T-helper 17 cell (primary cell): ENCODE measurements around the gene TSC22D1. TPM values are rescaled to one million over a fixed set of nuclear protein-coding genes. Genes with fewer than 3 reads are reported as not detected.

Experiments
- ATAC-seq: fragments of 150-1000 bp; cut with Tn5 transposase; 2 replicates; pipeline ENCODE4 v1.10.0; 2021; ENCODE audit warnings: mild to moderate bottlenecking, moderate library complexity
- DNase-seq, 3 donors: peaks; one replicate each; pipeline versions ENCODE4 v3.0.0 to v3.0.0-alpha.2; 2020 to 2021
- H3K9me3 ChIP-seq: one replicate; pipeline ENCODE4 v1.7.0; 2013; ENCODE audit warnings: low read length, mild to moderate bottlenecking; ENCODE audit not compliant: control insufficient read depth, poor library complexity, severe bottlenecking
- H3K27ac Mint-ChIP-seq: one replicate; pipeline ENCODE4 v1.8.0; 2022; ENCODE audit warnings: mild to moderate bottlenecking, moderate library complexity, mixed read lengths
- H3K27me3 Mint-ChIP-seq: one replicate; pipeline ENCODE4 v1.8.0; 2022; ENCODE audit warnings: mixed read lengths
- H3K36me3 Mint-ChIP-seq: one replicate; pipeline ENCODE4 v1.8.0; 2022; ENCODE audit warnings: low read depth, mixed read lengths
- H3K4me1 Mint-ChIP-seq: one replicate; pipeline ENCODE4 v1.8.0; 2022; ENCODE audit warnings: mild to moderate bottlenecking, mixed read lengths
- H3K4me3 Mint-ChIP-seq: one replicate; pipeline ENCODE4 v1.8.0; 2022; ENCODE audit warnings: mild to moderate bottlenecking, moderate library complexity, mixed read lengths
- total RNA-seq, 4 donors: library from RNA in 2 of 4; stranded (reverse) in 2 of 4; gene quantifications; one replicate each; pipeline ENCODE4 v1.2.3 and lab custom pipeline; 2022 to 2026

Gene TSC22D1
- total RNA-seq, 2 donors from 2014 or later: 31.2 to 85.4 TPM

DNA sequence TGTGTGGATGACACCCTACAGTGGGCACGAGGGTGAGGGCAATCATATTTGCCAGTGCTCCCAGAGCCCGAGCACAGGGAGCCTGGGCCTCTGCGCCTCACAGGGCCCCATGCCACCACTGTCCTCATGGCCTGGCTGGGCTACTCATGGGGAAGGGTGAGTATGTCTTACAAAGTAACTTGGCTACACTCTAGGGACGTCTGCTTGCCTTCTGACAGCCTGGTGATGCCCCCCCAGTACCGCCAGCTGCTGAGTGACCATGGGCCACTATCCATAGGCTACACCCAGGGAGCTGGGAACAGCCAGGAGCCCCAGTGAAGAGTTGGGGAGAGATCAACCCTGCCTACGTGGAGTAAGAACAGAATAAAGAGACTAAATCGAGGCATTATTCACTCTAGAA, 123.7 kb downstream of the TSC22D1 start:
- H3K4me1 Mint-ChIP-seq: peaks cover 11% of the 10 kb centered on the region
- no peaks in the 10 kb centered on the region for H3K9me3 ChIP-seq
- H3K36me3 Mint-ChIP-seq: peaks cover 9% of the 10 kb centered on the region
- DNase-seq (no peak), ATAC-seq (no peak)
- no peaks in the 10 kb centered on the region for H3K27me3 Mint-ChIP-seq
- H3K4me3 Mint-ChIP-seq: no peak overlapping the region
- H3K27ac Mint-ChIP-seq: no peak overlapping the region

DNA sequence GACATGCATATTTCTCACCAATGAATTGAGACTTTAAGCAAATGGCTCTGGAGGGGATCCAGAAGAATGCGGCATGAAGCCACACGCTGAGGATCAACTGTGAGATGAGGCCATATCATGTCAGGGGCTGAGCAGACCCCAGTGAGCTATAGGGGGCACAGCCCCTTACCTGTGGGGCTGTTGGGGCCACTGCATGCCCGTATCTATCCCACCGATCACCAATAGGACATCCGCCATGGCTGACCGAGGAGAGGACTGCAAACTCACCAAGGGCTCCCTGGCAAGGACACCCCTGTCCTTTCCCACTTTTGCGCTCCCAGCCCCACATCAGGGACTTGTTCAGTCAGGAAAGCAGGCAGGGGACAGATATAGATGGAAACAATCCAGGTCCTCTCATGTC, 124.5 kb downstream of the TSC22D1 start:
- no peak overlapping the region for H3K27ac Mint-ChIP-seq
- no peak overlapping the region for H3K4me3 Mint-ChIP-seq
- H3K4me1 Mint-ChIP-seq: peaks cover 9% of the 10 kb centered on the region

DNA sequence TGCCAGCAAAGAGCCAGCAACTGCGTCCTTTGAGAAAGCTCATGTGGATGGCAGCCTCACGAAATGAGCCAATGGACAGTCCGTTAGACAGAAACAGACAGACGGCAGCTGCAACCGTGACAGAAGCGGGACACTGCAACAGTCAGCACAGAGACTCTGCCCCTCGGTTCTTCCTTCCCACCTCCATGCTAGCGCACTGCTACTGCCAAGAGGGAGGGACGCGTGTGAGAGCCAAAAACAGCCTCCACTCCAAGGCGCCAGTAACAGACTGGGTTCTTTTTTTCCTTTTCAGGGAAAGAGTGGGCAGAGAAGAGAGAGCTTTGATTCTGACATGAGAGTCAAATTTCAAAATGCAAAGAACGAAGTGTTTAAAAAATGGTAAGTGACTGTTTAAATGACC, 125.0 kb downstream of the TSC22D1 start:
- Mint-ChIP-seq H3K4me3 (no peak overlapping the region), H3K27me3 (no peaks in the 10 kb centered on the region), H3K27ac (no peak overlapping the region), H3K36me3 (peaks cover 9% of the 10 kb centered on the region), H3K4me1 (peaks cover 11% of the 10 kb centered on the region)
- DNase-seq (no peak), ATAC-seq (no peak)
- H3K9me3 ChIP-seq: no peaks in the 10 kb centered on the region

More for the DNA sequence above, 124.5 kb downstream of the TSC22D1 start:
- ATAC-seq: no peak
- no peaks in the 10 kb centered on the region for H3K9me3 ChIP-seq
- DNase-seq: no peak
- Mint-ChIP-seq H3K27me3 (no peaks in the 10 kb centered on the region), H3K36me3 (peaks cover 9% of the 10 kb centered on the region)

- Mint-ChIP-seq H3K27me3 (no peaks in the 10 kb centered on the region), H3K36me3 (peaks cover 9% of the 10 kb centered on the region), H3K27ac (no peak overlapping the region), H3K4me1 (peaks cover 11% of the 10 kb centered on the region), H3K4me3 (no peak overlapping the region)
- no peak for DNase-seq
- H3K9me3 ChIP-seq: no peaks in the 10 kb centered on the region
- no peak for ATAC-seq
Observed at GRCh38 chr13:44449999-44450821, 125.9 kb downstream of the TSC22D1 start.

DNA sequence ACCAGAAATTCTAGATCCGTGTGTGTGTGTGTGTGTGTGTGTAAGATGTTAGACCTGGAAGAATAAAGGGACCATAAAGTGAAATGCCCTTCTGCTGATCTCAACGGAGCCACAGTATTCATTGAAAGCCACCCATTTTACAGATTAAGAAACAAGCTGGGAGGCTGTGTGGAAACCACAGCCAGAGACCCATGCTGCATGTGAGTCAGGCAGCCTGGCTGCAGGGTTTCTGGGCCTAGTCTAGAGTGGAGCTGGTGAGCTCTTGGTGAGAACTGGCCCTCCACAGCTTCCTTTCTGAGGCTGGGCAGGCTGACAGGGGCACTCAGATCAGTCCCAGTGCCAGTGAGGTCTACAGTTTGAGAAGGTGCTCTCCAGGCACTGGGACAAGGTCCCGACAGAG, 127.3 kb downstream of the TSC22D1 start:
- Mint-ChIP-seq H3K36me3 (peaks cover 6% of the 10 kb centered on the region), H3K27ac (no peak overlapping the region), H3K4me3 (no peak overlapping the region), H3K27me3 (no peaks in the 10 kb centered on the region), H3K4me1 (peaks cover 8% of the 10 kb centered on the region)
- DNase-seq: no peak
- ATAC-seq: no peak
- no peaks in the 10 kb centered on the region for H3K9me3 ChIP-seq

DNA sequence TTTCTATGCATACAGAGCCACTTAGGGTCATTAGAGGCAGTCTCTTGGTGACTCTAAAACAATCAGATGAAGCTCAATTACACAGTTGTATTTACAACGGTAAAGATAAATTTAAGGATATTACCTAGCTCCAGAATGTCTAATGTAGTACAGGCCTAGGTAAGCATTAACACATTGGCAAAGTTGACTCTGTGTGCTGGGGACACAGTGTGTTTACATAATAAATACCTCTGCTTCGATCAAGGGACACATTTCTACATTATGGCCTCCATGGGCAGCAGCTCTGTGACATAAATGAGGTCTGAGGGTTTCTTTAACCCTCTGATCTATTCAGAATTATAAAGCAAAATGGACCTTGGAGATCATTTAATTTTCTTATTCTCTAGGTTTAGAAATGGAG, 127.8 kb downstream of the TSC22D1 start:
- ATAC-seq: no peak
- H3K27ac Mint-ChIP-seq: no peak overlapping the region
- H3K27me3 Mint-ChIP-seq: peaks cover 4% of the 10 kb centered on the region
- no peak for DNase-seq
- H3K9me3 ChIP-seq: no peaks in the 10 kb centered on the region
- peaks cover 6% of the 10 kb centered on the region for H3K36me3 Mint-ChIP-seq
- H3K4me1 Mint-ChIP-seq: peaks cover 12% of the 10 kb centered on the region
- H3K4me3 Mint-ChIP-seq: no peak overlapping the region

GRCh38 chr13:44447783-44448321, 128.3 kb downstream of the TSC22D1 start:
- no peak overlapping the region for H3K27ac Mint-ChIP-seq
- no peaks in the 10 kb centered on the region for H3K9me3 ChIP-seq
- ATAC-seq (no peak), DNase-seq (no peak)
- peaks cover 13% of the 10 kb centered on the region for H3K4me1 Mint-ChIP-seq
- peaks cover 6% of the 10 kb centered on the region for H3K36me3 Mint-ChIP-seq
- peaks cover 4% of the 10 kb centered on the region for H3K27me3 Mint-ChIP-seq
- H3K4me3 Mint-ChIP-seq: no peak overlapping the region

DNA sequence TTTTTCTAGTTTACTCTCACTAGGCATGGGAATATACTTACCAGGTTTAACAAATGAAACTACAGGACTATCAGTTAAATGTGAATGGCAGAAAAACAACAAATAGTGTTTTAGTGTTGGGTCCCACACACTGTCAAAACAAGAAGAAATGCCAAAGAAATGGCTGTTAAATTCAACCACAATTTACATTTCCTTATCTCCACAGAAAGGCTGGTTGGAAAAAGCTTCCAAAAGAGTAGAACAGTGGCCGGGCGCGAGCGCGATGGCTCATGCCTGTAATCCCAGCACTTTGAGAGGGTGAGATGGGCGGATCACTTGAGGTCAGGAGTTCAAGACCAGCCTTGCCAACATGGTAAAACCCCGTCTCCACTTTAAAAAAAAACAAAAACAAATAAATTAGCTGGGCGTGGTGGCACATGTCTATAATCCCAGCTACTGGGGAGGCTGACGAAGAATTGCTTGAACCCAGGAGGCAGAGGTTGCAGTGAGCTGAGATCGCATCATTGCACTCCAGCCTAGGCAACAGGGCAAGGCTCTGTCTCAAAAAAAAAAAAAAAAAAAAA, 136.0 kb downstream of the TSC22D1 start:
- no peak overlapping the region for H3K4me3 Mint-ChIP-seq
- no peak overlapping the region for H3K27ac Mint-ChIP-seq
- H3K27me3 Mint-ChIP-seq: peaks cover 8% of the 10 kb centered on the region
- H3K9me3 ChIP-seq: no peaks in the 10 kb centered on the region
- peaks cover 2% of the 10 kb centered on the region for H3K36me3 Mint-ChIP-seq
- no peak for ATAC-seq
- peaks cover 22% of the 10 kb centered on the region for H3K4me1 Mint-ChIP-seq
- no peak for DNase-seq

- peaks cover 8% of the 10 kb centered on the region for H3K27me3 Mint-ChIP-seq
- DNase-seq (no peak), ATAC-seq (no peak)
- H3K27ac Mint-ChIP-seq: no peak overlapping the region
- no peak overlapping the region for H3K4me3 Mint-ChIP-seq
- H3K36me3 Mint-ChIP-seq: peaks cover 2% of the 10 kb centered on the region
- peaks cover 22% of the 10 kb centered on the region for H3K4me1 Mint-ChIP-seq
- H3K9me3 ChIP-seq: no peaks in the 10 kb centered on the region
Observed at GRCh38 chr13:44439452-44440024, 136.6 kb downstream of the TSC22D1 start.

DNA sequence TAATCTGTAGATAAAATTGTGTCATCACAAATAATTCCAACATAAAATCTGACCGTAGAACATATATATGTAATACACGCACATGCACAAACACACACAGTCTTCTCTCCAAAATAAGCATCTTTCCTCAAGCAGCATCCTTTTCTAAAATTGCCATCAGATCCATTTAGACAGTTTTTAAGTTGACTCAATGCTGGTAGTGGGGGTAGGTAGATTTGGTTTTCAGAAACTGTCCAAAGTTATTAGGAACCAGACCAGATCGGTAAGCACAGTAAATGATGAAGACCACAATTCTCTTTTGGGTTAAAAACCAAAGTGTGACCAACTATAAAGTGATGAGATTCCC, 137.9 kb downstream of the TSC22D1 start:
- Mint-ChIP-seq H3K4me3 (no peak overlapping the region), H3K36me3 (peaks cover 2% of the 10 kb centered on the region), H3K27ac (no peak overlapping the region), H3K4me1 (peaks cover 18% of the 10 kb centered on the region), H3K27me3 (peaks cover 4% of the 10 kb centered on the region)
- H3K9me3 ChIP-seq: no peaks in the 10 kb centered on the region
- no peak for ATAC-seq
- no peak for DNase-seq

DNA sequence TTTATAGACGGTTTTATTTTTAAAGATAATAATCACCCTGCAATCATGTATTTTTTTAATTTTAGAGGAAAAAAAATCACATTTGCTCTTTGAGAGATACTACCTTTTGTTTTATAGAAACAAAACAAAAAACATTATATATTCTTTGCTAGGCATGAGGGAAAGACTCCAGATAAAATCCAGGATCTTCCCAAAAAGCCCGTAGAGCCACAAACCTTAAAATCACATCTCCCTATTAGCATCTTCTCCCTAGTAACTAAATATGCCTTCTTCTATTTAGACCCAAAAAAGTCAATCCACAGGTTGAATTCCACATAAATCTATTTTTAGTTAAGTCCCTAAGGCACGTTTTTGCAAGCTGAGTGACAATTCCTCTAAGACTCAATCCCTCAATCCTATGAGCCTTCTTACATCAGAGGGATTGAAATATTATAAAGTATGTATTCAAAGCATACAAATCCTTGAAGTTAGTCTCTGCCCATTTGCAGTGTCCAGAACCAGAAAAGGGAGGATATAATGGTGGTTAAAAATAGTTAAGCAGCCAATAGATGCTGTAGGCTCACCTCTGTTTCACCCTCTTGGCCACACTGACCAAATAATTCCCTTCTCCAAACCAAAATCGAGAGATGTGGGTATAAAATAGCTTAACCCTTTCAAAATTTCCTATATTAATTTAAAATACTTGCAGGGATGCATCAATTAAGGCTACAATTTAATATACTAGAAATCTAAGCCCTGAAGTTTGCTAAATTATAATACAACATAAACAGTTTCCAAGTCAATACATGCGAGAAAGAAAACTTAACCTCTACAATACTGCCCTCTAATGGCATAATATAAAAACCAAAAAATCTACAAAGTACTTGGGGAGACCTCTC, 138.5 kb downstream of the TSC22D1 start:
- peak; percentile 42 for ATAC-seq
- Mint-ChIP-seq H3K27me3 (peaks cover 4% of the 10 kb centered on the region), H3K27ac (peak overlapping the region; percentile 32), H3K36me3 (peaks cover 2% of the 10 kb centered on the region), H3K4me1 (peaks cover 18% of the 10 kb centered on the region), H3K4me3 (peak overlapping the region; percentile 90)
- no peaks in the 10 kb centered on the region for H3K9me3 ChIP-seq
- no peak for DNase-seq

DNA sequence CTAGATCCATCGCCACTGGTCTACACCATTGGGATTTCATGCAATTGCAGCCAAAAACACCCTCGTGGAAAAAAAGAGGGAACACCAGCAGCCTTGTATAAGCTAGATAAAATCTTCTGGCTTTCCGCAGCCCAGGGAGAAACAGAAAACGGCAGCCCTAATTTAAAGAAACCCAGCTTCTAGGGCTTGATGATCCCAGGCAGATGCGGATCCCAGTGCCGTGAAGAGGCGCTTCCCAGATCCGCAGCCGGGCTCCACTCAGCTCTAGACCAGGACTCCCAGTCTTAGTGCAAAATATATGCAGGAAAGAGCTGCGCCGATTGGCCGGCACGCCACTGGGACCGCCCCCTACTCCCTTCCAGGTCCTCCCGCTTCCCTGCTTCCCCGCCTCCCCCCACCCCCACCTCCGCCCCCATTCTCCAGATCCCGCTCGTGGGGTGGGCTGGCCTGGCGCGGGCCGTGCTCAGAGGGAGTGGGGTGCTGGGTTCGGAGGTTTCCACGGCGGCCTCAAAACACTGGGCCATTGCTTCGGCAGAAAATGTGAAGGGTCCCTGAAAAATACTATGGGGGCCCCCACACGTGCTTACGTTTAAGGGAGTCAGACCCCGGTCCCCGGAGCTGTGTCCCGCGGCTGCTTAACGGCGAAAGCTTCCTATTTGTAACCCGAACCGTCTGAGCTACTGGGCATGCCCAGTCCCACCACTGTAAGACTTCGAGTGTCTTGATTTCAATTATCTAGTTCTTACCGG, 139.4 kb downstream of the TSC22D1 start:
- peak; percentile 35 for ATAC-seq
- peak in 2 of 3 donors; percentile 46 to 47 for DNase-seq
- H3K27me3 Mint-ChIP-seq: peaks cover 4% of the 10 kb centered on the region
- peak overlapping the region; percentile 96 for H3K27ac Mint-ChIP-seq
- H3K36me3 Mint-ChIP-seq: peaks cover 2% of the 10 kb centered on the region
- peaks cover 18% of the 10 kb centered on the region for H3K4me1 Mint-ChIP-seq
- no peaks in the 10 kb centered on the region for H3K9me3 ChIP-seq
- H3K4me3 Mint-ChIP-seq: peak overlapping the region; percentile 90
